IMR-90 (cell line): Measurements from ENCODE around the gene HAGH. TPM values are rescaled to one million over a fixed set of nuclear protein-coding genes. Genes with fewer than 3 reads are reported as not detected.

Experiments
- ATAC-seq: fragments of 200-7000 bp; cut with Tn5 transposase; 2 replicates; pipeline ENCODE4 v1.9.1; 2020; ENCODE audit warnings: low read depth, mild to moderate bottlenecking, moderate library complexity
- BruUV-seq: library from RNA; stranded (reverse); fragments of 400-500 nt; replicated peaks from 2 replicates; lab custom pipeline; 2021; lab: Mats Ljungman, UMichigan
- CTCF ChIA-PET: fragments of 300-600 bp; formaldehyde crosslinking; extraction: SDS; loops from one replicate; lab custom pipeline; 2021; ENCODE audit warnings: antibody characterized with exemption; lab: Yijun Ruan, JAX
- POLR2A ChIA-PET: fragments of 300-600 bp; sonication (Branson Sonifier 250); formaldehyde crosslinking; loops from one replicate; lab custom pipeline; 2022; ENCODE audit warnings: antibody characterized with exemption; ENCODE audit not compliant: unreplicated experiment; lab: Charles Lee
- DNase-seq: peaks from one replicate; pipeline ENCODE4 v3.0.0; 2013
- H2AFZ ChIP-seq: replicated peaks from 2 replicates; pipeline ENCODE3; 2013; ENCODE audit warnings: low read length, mild to moderate bottlenecking; ENCODE audit not compliant: poor library complexity
- H2AK5ac ChIP-seq: 2 replicates; pipeline ENCODE4 v1.6.1; 2013; ENCODE audit warnings: low read depth, low read length, inconsistent platforms
- H2AK9ac ChIP-seq: replicated peaks from 2 replicates; pipeline ENCODE3; 2013; ENCODE audit warnings: mild to moderate bottlenecking, low read depth, low read length, moderate library complexity; ENCODE audit not compliant: poor library complexity
- H2BK120ac ChIP-seq: 2 replicates; pipeline ENCODE4 v1.6.1; 2013; ENCODE audit warnings: low read depth, low read length, inconsistent platforms
- H2BK15ac ChIP-seq: 3 replicates; pipeline ENCODE4 v1.6.1; 2013; ENCODE audit warnings: low read depth, low read length, inconsistent platforms
- H2BK20ac ChIP-seq: 2 replicates; pipeline ENCODE4 v1.6.1; 2013; ENCODE audit warnings: low read depth, mild to moderate bottlenecking, inconsistent platforms, low read length, moderate library complexity
- H2BK5ac ChIP-seq: 2 replicates; pipeline ENCODE4 v1.6.1; 2013; ENCODE audit warnings: mild to moderate bottlenecking, low read depth, low read length, inconsistent platforms; ENCODE audit not compliant: poor library complexity, severe bottlenecking
- H3K14ac ChIP-seq: replicated peaks from 2 replicates; pipeline ENCODE4 v1.6.1; 2013; ENCODE audit warnings: low read depth, low read length, inconsistent platforms
- H3K18ac ChIP-seq: 2 replicates; pipeline ENCODE4 v1.6.1; 2013; ENCODE audit warnings: low read depth, low read length, control low read depth
- H3K23ac ChIP-seq: 2 replicates; pipeline ENCODE4 v1.6.1; 2013; ENCODE audit warnings: low read depth, low read length, inconsistent platforms
- H3K27ac ChIP-seq: 2 replicates; pipeline ENCODE4 v1.5.1; 2013; ENCODE audit warnings: mild to moderate bottlenecking, control low read depth, low read length; ENCODE audit not compliant: insufficient read depth
- H3K27me3 ChIP-seq: 2 replicates; pipeline ENCODE4 v1.6.1; 2013; ENCODE audit warnings: low read length; ENCODE audit not compliant: control insufficient read depth, insufficient read depth
- H3K36me3 ChIP-seq: 2 replicates; pipeline ENCODE4 v1.6.1; 2013; ENCODE audit warnings: low read length, mixed read lengths; ENCODE audit not compliant: control insufficient read depth, insufficient read depth
- H3K4ac ChIP-seq: 2 replicates; pipeline ENCODE4 v1.6.1; 2013; ENCODE audit warnings: low read depth, low read length, inconsistent platforms
- H3K4me1 ChIP-seq: 2 replicates; pipeline ENCODE4 v1.6.1; 2013; ENCODE audit warnings: low read length, mixed read lengths; ENCODE audit not compliant: control insufficient read depth, insufficient read depth
- H3K4me2 ChIP-seq: 2 replicates; pipeline ENCODE4 v1.6.1; 2013; ENCODE audit warnings: low read depth, mild to moderate bottlenecking, control low read depth, low read length, moderate library complexity
- H3K4me3 ChIP-seq: 2 replicates; pipeline ENCODE4 v1.5.1; 2013; ENCODE audit warnings: low read depth, mild to moderate bottlenecking, control low read depth, low read length, moderate library complexity; ENCODE audit not compliant: insufficient read depth
- H3K56ac ChIP-seq: 2 replicates; pipeline ENCODE4 v1.6.1; 2013; ENCODE audit warnings: low read length, inconsistent platforms; ENCODE audit not compliant: insufficient read depth; ENCODE audit errors: extremely low read depth
- H3K79me1 ChIP-seq, 2 experiments: 2 replicates each; pipeline ENCODE4 v1.6.1; 2013; ENCODE audit warnings: low read length in 2 of 2, inconsistent platforms in 1 of 2, low read depth in 1 of 2
- H3K9ac ChIP-seq: 2 replicates; pipeline ENCODE4 v1.6.1; 2013; ENCODE audit warnings: low read depth, low read length, control low read depth
- H3K9me1 ChIP-seq: 2 replicates; pipeline ENCODE4 v1.6.1; 2013; ENCODE audit warnings: low read length, inconsistent platforms; ENCODE audit not compliant: insufficient read depth
- H3K9me3 ChIP-seq: 2 replicates; pipeline ENCODE4 v1.6.1; 2013; ENCODE audit warnings: low read length; ENCODE audit not compliant: control insufficient read depth, insufficient read depth
- H4K20me1 ChIP-seq: 2 replicates; pipeline ENCODE4 v1.6.1; 2013; ENCODE audit warnings: low read length, inconsistent platforms; ENCODE audit not compliant: insufficient read depth
- H4K5ac ChIP-seq: 2 replicates; pipeline ENCODE4 v1.6.1; 2013; ENCODE audit warnings: mild to moderate bottlenecking, low read depth, low read length, control low read depth
- H4K8ac ChIP-seq, 2 experiments: 2 replicates each; pipeline ENCODE4 v1.6.1; 2013; ENCODE audit warnings: low read depth in 2 of 2, low read length in 2 of 2, control low read depth in 1 of 2, inconsistent platforms in 1 of 2
- H4K91ac ChIP-seq: 2 replicates; pipeline ENCODE4 v1.6.1; 2013; ENCODE audit warnings: low read depth, low read length, inconsistent platforms; ENCODE audit not compliant: insufficient read depth
- BHLHE40 ChIP-seq: fragments of 150-350 bp; IDR thresholded peaks from 2 replicates; pipeline ENCODE4 v1.6.1; 2016; ENCODE audit warnings: mild to moderate bottlenecking, low read depth, low read length
- CEBPB ChIP-seq: IDR thresholded peaks from 2 replicates; pipeline ENCODE4 v1.6.1; 2012; ENCODE audit warnings: low read depth, low read length, improper control_type of control experiment
- SMC3 ChIP-seq: fragments of 150-350 bp; IDR thresholded peaks from 2 replicates; pipeline ENCODE4 v1.6.1; 2016; ENCODE audit warnings: low read depth, mild to moderate bottlenecking, antibody characterized with exemption, low read length, moderate library complexity
- WGBS, 2 experiments: methylation state at CpG; one replicate each; pipeline versions ENCODE4 v1.1.5 to v1.1.7; 2013; ENCODE audit warnings: missing lambda C conversion rate in 2 of 2; ENCODE audit not compliant: insufficient read length in 1 of 2; ENCODE audit errors: extremely low coverage in 2 of 2; 5-methylcytosine and 5-hydroxymethylcytosine counted together
- dilution Hi-C: fragments of 300-500 bp; cut with HindIII; formaldehyde crosslinking; loops from one replicate; pipeline ENCODE4 v1.14.3; 2018; ENCODE audit warnings: low sequenced_read_pairs; ENCODE audit not compliant: unreplicated experiment
- in situ Hi-C: fragments of 300-500 bp; cut with MboI; formaldehyde crosslinking; loops from 3 replicates; pipeline ENCODE4 v1.14.3; 2019; ENCODE audit warnings: low sequenced_read_pairs, inconsistent platforms, mixed read lengths
- intact Hi-C: fragments of 100-400 bp; cut with micrococcal nuclease; formaldehyde crosslinking; loops from 2 replicates; pipeline ENCODE4 v1.10.0; 2022
- polyA plus RNA-seq, 3 experiments: library from polyadenylated mRNA; depleted of rRNA; stranded (reverse); fragments of >200 nt; gene quantifications; 2 replicates each; pipeline ENCODE4 v1.2.3, GENCODE V29; 2012; ENCODE audit warnings: low replicate concordance in 1 of 3
- total RNA-seq: library from RNA; depleted of rRNA; stranded (reverse); fragments of >200 nt; gene quantifications from 2 replicates; pipeline ENCODE4 v1.2.3, GENCODE V29; 2012
- TF ChIP-seq, protein P1 (sequence below): conservative IDR thresholded peaks from 2 replicates; pipeline ENCODE4 v1.5.1; 2012; ENCODE audit warnings: mild to moderate bottlenecking, low read depth, low read length, improper control_type of control experiment
- TF ChIP-seq, protein P2 (sequence below): fragments of 150-350 bp; IDR thresholded peaks from 2 replicates; pipeline ENCODE4 v1.6.1; 2016; ENCODE audit warnings: low read depth, mild to moderate bottlenecking, low read length, moderate library complexity, borderline replicate concordance

The HAGH gene
- total and polyA plus RNA-seq, 2 of the 4 experiments (the other 2 are of a cell fraction): 30.8 to 52.2 TPM

- H4K91ac ChIP-seq: no peak overlapping the region
- peaks cover 22% of the 10 kb centered on the region for H4K20me1 ChIP-seq
- H3K36me3 ChIP-seq: peaks cover 64% of the 10 kb centered on the region
- in situ Hi-C loops: no loop called here
- ChIA-PET POLR2A (no interaction called here), CTCF (no interaction called here)
- no peak overlapping the region for H3K9ac ChIP-seq
- H3K79me1 ChIP-seq: peaks cover 7 to 25% of the 10 kb centered on the region in 2 experiments; a peak in 3 of 4 replicates
- no peak overlapping the region for H2BK120ac ChIP-seq
- no peaks in the 10 kb centered on the region for H3K9me1 ChIP-seq
- no peak overlapping the region for H2AK9ac ChIP-seq
- DNase-seq (no peak), ATAC-seq (no peak)
- dilution Hi-C loops: no loop called here
- no peak overlapping the region for H2AK5ac ChIP-seq
- no peak overlapping the region for H3K56ac ChIP-seq
- H3K4me1 ChIP-seq: peaks cover 5% of the 10 kb centered on the region
- H3K9me3 ChIP-seq: no peaks in the 10 kb centered on the region
- no TSS peak for BruUV-seq
- H2BK5ac ChIP-seq: no peak overlapping the region
- no peak overlapping the region for H3K4me2 ChIP-seq
- H3K27ac ChIP-seq: no peak overlapping the region
- 96% methylated on average over 13 of the region's 42 CpGs; no CpG with 5 or more reads in 1 of the 2 experiments for WGBS, 2 experiments
- no peak overlapping the region for H4K5ac ChIP-seq
- H4K8ac ChIP-seq: no peak overlapping the region
- no peak overlapping the region for H2AFZ ChIP-seq
- no peak overlapping the region for H3K4me3 ChIP-seq
- H3K18ac ChIP-seq: no peak overlapping the region
- TF ChIP-seq, protein P1, sequence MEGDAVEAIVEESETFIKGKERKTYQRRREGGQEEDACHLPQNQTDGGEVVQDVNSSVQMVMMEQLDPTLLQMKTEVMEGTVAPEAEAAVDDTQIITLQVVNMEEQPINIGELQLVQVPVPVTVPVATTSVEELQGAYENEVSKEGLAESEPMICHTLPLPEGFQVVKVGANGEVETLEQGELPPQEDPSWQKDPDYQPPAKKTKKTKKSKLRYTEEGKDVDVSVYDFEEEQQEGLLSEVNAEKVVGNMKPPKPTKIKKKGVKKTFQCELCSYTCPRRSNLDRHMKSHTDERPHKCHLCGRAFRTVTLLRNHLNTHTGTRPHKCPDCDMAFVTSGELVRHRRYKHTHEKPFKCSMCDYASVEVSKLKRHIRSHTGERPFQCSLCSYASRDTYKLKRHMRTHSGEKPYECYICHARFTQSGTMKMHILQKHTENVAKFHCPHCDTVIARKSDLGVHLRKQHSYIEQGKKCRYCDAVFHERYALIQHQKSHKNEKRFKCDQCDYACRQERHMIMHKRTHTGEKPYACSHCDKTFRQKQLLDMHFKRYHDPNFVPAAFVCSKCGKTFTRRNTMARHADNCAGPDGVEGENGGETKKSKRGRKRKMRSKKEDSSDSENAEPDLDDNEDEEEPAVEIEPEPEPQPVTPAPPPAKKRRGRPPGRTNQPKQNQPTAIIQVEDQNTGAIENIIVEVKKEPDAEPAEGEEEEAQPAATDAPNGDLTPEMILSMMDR: no peak
- TF ChIP-seq, protein P2, sequence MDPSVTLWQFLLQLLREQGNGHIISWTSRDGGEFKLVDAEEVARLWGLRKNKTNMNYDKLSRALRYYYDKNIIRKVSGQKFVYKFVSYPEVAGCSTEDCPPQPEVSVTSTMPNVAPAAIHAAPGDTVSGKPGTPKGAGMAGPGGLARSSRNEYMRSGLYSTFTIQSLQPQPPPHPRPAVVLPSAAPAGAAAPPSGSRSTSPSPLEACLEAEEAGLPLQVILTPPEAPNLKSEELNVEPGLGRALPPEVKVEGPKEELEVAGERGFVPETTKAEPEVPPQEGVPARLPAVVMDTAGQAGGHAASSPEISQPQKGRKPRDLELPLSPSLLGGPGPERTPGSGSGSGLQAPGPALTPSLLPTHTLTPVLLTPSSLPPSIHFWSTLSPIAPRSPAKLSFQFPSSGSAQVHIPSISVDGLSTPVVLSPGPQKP: no peak
- TF ChIP-seq CEBPB (no peak), BHLHE40 (no peak), SMC3 (no peak)
- intact Hi-C loops: no loop called here
- H2BK15ac ChIP-seq: no peak overlapping the region
- H3K4ac ChIP-seq: no peak overlapping the region
- H3K27me3 ChIP-seq: no peaks in the 10 kb centered on the region
- no peak overlapping the region for H3K14ac ChIP-seq
- H2BK20ac ChIP-seq: no peak overlapping the region
- H3K23ac ChIP-seq: no peak overlapping the region
Observed at GRCh38 chr16:1767116-1767994, 59.3 kb downstream of the HAGH start.
